PC-9 (cell line): Measurements from ENCODE around the gene STC2. TPM values are rescaled to one million over a fixed set of nuclear protein-coding genes. Genes with fewer than 3 reads are reported as not detected.
A peak's percentile ranks its signal among the peaks of the same experiment; 100 is the strongest.

Experiments
- BruUV-seq: library from RNA; stranded (reverse); fragments of 400-500 nt; replicated peaks from 2 replicates; lab custom pipeline; 2021; lab: Mats Ljungman, UMichigan
- CTCF ChIA-PET: fragments of 300-600 bp; sonication (Branson Sonifier 250); formaldehyde crosslinking; loops from one replicate; lab custom pipeline; 2022; ENCODE audit warnings: antibody characterized with exemption; lab: Charles Lee
- POLR2A ChIA-PET: fragments of 300-600 bp; sonication (Branson Sonifier 250); formaldehyde crosslinking; loops from one replicate; lab custom pipeline; 2022; ENCODE audit warnings: antibody characterized with exemption; ENCODE audit not compliant: unreplicated experiment; lab: Charles Lee
- DNase-seq, 2 experiments: peaks; one replicate each; pipeline versions ENCODE4 v3.0.0 to v3.0.0-alpha.2; 2015 to 2022; ENCODE audit warnings: mixed read lengths in 1 of 2
- H2AFZ ChIP-seq: fragments of 200-600 bp; sonication (generic); 2 replicates; pipeline ENCODE4 v1.8.1; 2017; ENCODE audit warnings: antibody characterized with exemption
- H3F3A ChIP-seq: fragments of 200-600 bp; sonication (generic); 2 replicates; pipeline ENCODE4 v1.8.1; 2017; ENCODE audit warnings: antibody characterized with exemption, mild to moderate bottlenecking, low read depth; ENCODE audit not compliant: insufficient read depth
- H3K27ac ChIP-seq: fragments of 200-600 bp; sonication (generic); 2 replicates; pipeline ENCODE4 v1.6.1; 2016; ENCODE audit warnings: mixed run types
- H3K27me3 ChIP-seq: fragments of 200-600 bp; sonication (generic); 2 replicates; pipeline ENCODE4 v1.6.1; 2016; ENCODE audit warnings: low read depth, mixed run types; ENCODE audit not compliant: insufficient read depth
- H3K36me3 ChIP-seq: fragments of 200-600 bp; sonication (generic); 2 replicates; pipeline ENCODE4 v1.6.1; 2016; ENCODE audit warnings: low read depth, mixed run types
- H3K4me1 ChIP-seq: fragments of 200-600 bp; sonication (generic); replicated peaks from 2 replicates; pipeline ENCODE4 v1.6.1; 2016; ENCODE audit warnings: mixed run types; ENCODE audit not compliant: insufficient read depth
- H3K4me2 ChIP-seq: fragments of 200-600 bp; sonication (generic); 2 replicates; pipeline ENCODE4 v1.6.1; 2017; ENCODE audit warnings: mixed run types
- H3K4me3 ChIP-seq: fragments of 200-600 bp; sonication (generic); 2 replicates; pipeline ENCODE4 v1.6.1; 2016; ENCODE audit warnings: mixed run types
- H3K79me2 ChIP-seq: fragments of 200-600 bp; sonication (generic); 2 replicates; pipeline ENCODE4 v1.6.1; 2017; ENCODE audit warnings: low read depth, mixed run types
- H3K9me2 ChIP-seq: fragments of 200-600 bp; sonication (generic); 2 replicates; pipeline ENCODE4 v1.8.1; 2017; ENCODE audit warnings: mild to moderate bottlenecking; ENCODE audit not compliant: insufficient read depth
- H3K9me3 ChIP-seq: fragments of 200-600 bp; sonication (generic); 2 replicates; pipeline ENCODE4 v1.8.1; 2016; ENCODE audit warnings: low read depth; ENCODE audit not compliant: insufficient read depth
- H4K20me1 ChIP-seq: fragments of 200-600 bp; sonication (generic); 2 replicates; pipeline ENCODE4 v1.8.1; 2017; ENCODE audit not compliant: insufficient read depth
- EZH2 ChIP-seq: fragments of 200-600 bp; sonication (generic); IDR thresholded peaks from 2 replicates; pipeline ENCODE4 v1.8.0; 2017; ENCODE audit warnings: antibody characterized with exemption, low read depth
- intact Hi-C: fragments of 100-400 bp; cut with micrococcal nuclease; formaldehyde crosslinking; loops from one replicate; pipeline ENCODE4 v1.10.0; 2022; ENCODE audit not compliant: unreplicated experiment
- total RNA-seq: library from RNA; stranded (reverse); gene quantifications from 2 replicates; pipeline ENCODE4 v1.2.3, GENCODE V29; 2021
- TF ChIP-seq, protein P1 (sequence below): fragments of 200-600 bp; sonication (generic); conservative IDR thresholded peaks from 2 replicates; pipeline ENCODE4 v1.6.1; 2017; ENCODE audit warnings: mixed run types, antibody characterized with exemption, mild to moderate bottlenecking, moderate library complexity

Gene STC2
- total RNA-seq, 1 experiment from 2014 or later: 63.5 TPM

DNA sequence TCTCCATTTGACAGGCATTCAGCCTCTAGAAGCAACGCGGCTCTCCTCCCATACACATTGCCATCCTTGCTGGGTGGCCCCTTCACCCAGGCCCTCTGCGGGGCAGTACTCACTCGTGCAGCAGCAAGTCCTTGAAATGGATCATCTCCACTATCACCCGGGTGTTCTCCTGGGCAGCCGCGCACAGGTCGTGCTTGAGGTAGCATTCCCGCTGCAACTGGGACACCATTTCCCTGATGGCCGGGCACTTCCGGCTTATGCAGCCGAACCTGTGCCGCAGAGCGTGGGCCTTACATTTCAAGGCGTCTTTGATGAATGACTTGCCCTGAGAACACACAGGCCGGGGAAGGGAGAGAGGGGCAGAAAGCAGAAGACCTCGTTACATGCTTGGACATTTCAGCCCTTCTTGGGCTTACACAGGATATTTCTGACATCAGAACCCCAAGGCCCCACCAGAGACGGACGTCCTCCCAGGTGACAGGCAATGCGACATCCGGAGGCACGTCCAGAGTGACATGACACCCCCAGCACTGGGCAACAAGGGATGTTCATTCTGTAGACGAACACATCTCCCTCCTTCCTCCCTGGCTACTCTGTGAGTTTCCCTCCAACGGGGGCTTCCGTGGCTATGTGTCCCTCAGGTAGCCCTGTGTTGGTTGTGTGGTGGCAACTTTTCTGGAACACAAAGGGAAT, 5.0 kb downstream of the STC2 start:
- Histone ChIP-seq H3K4me2 (peak overlapping the region; percentile 96; the same call in 1 of the 2 replicates), H2AFZ (no peak overlapping the region), H3K79me2 (peaks cover 74% of the 10 kb centered on the region), H3K4me3 (no peak overlapping the region), H3K36me3 (peaks cover 87% of the 10 kb centered on the region), H3K4me1 (peaks cover 10% of the 10 kb centered on the region), H4K20me1 (peaks cover 70% of the 10 kb centered on the region), H3K9me3 (no peaks in the 10 kb centered on the region), H3K27me3 (no peaks in the 10 kb centered on the region), H3F3A (peaks cover 71% of the 10 kb centered on the region), H3K27ac (peak overlapping the region; percentile 100; the same call in 1 of the 2 replicates), H3K9me2 (no peaks in the 10 kb centered on the region)
- ChIA-PET POLR2A (no interaction called here), CTCF (no interaction called here)
- intact Hi-C loops: loop anchor here (10.0 kb wide), 3 partner anchors 292 to 502 kb away; partner anchors contain the start of gene BOD1
- no peak for TF ChIP-seq EZH2
- TF ChIP-seq, protein P1, sequence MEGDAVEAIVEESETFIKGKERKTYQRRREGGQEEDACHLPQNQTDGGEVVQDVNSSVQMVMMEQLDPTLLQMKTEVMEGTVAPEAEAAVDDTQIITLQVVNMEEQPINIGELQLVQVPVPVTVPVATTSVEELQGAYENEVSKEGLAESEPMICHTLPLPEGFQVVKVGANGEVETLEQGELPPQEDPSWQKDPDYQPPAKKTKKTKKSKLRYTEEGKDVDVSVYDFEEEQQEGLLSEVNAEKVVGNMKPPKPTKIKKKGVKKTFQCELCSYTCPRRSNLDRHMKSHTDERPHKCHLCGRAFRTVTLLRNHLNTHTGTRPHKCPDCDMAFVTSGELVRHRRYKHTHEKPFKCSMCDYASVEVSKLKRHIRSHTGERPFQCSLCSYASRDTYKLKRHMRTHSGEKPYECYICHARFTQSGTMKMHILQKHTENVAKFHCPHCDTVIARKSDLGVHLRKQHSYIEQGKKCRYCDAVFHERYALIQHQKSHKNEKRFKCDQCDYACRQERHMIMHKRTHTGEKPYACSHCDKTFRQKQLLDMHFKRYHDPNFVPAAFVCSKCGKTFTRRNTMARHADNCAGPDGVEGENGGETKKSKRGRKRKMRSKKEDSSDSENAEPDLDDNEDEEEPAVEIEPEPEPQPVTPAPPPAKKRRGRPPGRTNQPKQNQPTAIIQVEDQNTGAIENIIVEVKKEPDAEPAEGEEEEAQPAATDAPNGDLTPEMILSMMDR: no peak
- no peak for DNase-seq
- no TSS peak for BruUV-seq

DNA sequence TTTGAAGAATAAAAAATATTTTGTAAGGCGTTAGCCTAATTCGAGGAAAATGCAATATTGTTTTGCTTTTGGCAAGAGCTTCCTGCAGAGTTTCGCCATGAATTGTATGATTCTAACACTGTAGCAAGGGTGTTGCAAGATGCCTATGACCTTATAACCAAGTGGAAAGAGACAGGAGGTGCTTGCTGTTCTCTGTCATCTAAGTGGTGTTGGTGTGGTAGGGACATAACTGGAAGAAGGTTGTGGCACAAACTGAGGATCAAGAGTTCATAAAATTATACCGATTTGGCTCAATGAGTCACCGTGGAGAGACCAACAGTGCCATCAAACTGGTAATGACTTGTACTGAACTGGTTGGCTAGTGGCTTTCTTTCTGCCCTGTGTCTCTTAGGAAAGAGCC, 6.3 kb downstream of the STC2 start:
- H3K79me2 ChIP-seq: peaks cover 60% of the 10 kb centered on the region
- H2AFZ ChIP-seq: no peak overlapping the region
- ChIA-PET POLR2A (interaction anchor here (0.7 kb wide), 1 partner anchor 16 kb away, joined by 5 read pairs; no protein-coding TSS in a partner anchor), CTCF (interaction anchor here (0.6 kb wide), 1 partner anchor 8 kb away, joined by 3 read pairs; no protein-coding TSS in a partner anchor)
- no peaks in the 10 kb centered on the region for H3K9me3 ChIP-seq
- intact Hi-C loops: loop anchor here (10.0 kb wide), 3 partner anchors 293 to 503 kb away; partner anchors contain the start of gene BOD1
- H3K4me1 ChIP-seq: peaks cover 10% of the 10 kb centered on the region
- peaks cover 80% of the 10 kb centered on the region for H3F3A ChIP-seq
- BruUV-seq: no TSS peak
- no peak overlapping the region for H3K4me2 ChIP-seq
- H3K4me3 ChIP-seq: no peak overlapping the region
- peaks cover 82% of the 10 kb centered on the region for H4K20me1 ChIP-seq
- H3K9me2 ChIP-seq: no peaks in the 10 kb centered on the region
- TF ChIP-seq, protein P1: no peak
- no peak for TF ChIP-seq EZH2
- H3K27ac ChIP-seq: peak overlapping the region; percentile 43
- H3K36me3 ChIP-seq: peaks cover 95% of the 10 kb centered on the region
- peak in 1 of 2 experiments; percentile 34 for DNase-seq
- no peaks in the 10 kb centered on the region for H3K27me3 ChIP-seq

DNA sequence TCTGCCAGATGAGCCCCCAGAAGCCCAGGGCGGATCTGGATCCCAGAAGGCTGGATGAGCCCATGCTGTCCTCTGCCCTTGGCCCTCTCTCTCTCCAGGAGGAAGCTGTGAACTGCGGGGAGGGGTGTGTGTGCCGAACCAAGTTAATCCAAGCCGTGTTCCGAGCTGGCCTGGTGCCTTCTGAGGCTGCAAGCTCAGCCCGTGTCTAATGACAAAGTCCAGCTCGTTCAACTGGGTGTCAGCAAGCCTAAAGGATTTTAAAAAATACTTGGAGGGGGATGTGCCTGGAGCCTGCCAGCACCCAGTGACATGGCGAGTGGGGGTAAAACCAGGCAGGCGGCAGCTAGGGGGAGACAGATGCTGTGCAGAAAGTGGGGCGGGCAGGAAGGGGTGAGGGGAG, 8.0 kb downstream of the STC2 start:
- Histone ChIP-seq H3F3A (peaks cover 96% of the 10 kb centered on the region), H3K9me3 (no peaks in the 10 kb centered on the region), H3K4me2 (no peak overlapping the region), H3K4me1 (peaks cover 14% of the 10 kb centered on the region), H3K27ac (no peak overlapping the region), H3K79me2 (peaks cover 44% of the 10 kb centered on the region), H3K27me3 (no peaks in the 10 kb centered on the region), H3K4me3 (no peak overlapping the region), H3K36me3 (peaks cover 86% of the 10 kb centered on the region), H2AFZ (no peak overlapping the region), H4K20me1 (peaks cover 70% of the 10 kb centered on the region), H3K9me2 (no peaks in the 10 kb centered on the region)
- no TSS peak for BruUV-seq
- intact Hi-C loops: loop anchor here (10.0 kb wide), 3 partner anchors 295 to 505 kb away; partner anchors contain the start of gene BOD1
- TF ChIP-seq EZH2: no peak
- TF ChIP-seq, protein P1: no peak
- CTCF ChIA-PET: no interaction called here
- POLR2A ChIA-PET: interaction anchor here (0.6 kb wide), 1 partner anchor 275 kb away, joined by 3 read pairs; no protein-coding TSS in a partner anchor
- peak in 1 of 2 experiments; percentile 5 for DNase-seq
